GM11168 (cell line): ENCODE results near the gene MED27.

Source experiments
- in situ Hi-C: fragments of 300-500 bp; cut with MboI; formaldehyde crosslinking; loops from one replicate; pipeline ENCODE4 v1.12.0; 2022; ENCODE audit warnings: low sequenced_read_pairs; ENCODE audit not compliant: unreplicated experiment

The MED27 gene

GRCh38 chr9:131826966-131827525, 252.6 kb downstream of the MED27 start:
- in situ Hi-C loops, result no loop called here

GRCh38 chr9:131826053-131826452, 253.6 kb downstream of the MED27 start:
- in situ Hi-C loops, result no loop called here

DNA sequence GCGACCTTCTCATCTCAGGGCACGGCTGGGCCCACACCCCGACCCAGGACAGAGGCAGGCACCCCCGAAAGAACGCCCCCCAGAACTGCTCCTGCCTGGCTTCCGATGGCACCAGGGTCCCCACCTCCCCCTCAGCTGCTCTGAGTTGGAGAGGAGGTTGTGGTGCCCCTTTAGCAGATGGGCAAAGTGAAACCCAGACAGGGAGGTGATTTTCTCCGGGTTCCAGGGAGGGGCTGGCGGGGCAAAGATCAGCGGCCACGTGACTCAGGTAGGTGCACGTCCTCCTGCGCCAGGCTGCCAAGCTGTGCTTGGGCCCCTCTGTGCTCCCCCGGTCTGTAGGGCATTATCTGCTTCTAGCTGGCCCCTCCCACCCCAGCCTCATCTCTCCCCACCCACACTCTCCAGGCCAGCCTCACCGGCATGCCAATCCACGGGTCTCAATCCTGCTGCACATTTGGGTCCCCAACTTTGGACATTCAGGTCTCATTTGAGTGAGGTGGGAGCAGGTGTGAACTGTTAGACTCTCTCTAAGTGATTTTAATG, 254.6 kb downstream of the MED27 start:
- in situ Hi-C loops, result no loop called here

DNA sequence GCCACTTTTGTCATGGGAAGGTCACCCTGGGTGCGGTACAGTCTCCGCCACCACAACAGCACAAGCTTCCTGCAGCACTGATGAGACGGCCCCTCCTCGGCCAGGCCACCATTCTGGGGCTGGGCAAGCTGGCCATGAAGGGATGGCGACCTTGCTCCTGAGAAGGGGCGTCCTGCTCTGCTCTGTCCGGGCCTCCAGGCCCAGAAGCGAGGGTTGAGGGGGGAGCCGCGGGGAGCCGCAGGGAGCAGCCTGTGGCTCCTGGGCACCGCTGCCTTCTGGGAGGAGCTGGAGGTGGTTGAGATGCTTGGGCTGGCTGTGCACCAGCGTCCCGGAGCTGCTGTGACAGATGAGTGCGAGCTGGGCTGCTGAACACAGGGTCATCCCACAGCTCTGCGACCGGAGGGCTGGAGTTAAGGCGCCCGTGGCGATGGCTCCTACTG, 255.5 kb downstream of the MED27 start:
- in situ Hi-C loops, result no loop called here

- in situ Hi-C loops, result no loop called here
Observed at GRCh38 chr9:131823701-131824146, 255.9 kb downstream of the MED27 start.

- in situ Hi-C loops, result no loop called here
Observed at GRCh38 chr9:131818089-131818488, 261.6 kb downstream of the MED27 start.

DNA sequence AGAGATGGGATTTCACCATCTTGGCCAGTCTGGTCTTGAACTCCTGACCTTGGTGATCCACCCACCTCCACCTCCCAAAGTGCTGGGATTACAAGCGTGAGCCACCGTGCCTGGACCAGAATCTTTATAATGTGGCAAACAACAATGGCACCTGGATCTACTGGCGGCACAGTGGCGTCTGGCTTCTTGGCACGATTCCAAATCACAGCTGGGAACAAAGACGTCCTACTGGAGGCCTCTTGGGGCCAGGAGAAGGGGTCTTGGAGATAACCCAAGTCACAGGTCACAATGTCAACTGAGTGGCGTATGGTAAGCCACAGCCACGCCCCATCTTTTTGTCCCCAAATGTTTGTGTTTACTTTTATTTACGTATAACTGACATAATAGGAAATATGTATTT, 262.0 kb downstream of the MED27 start:
- in situ Hi-C loops, result no loop called here

DNA sequence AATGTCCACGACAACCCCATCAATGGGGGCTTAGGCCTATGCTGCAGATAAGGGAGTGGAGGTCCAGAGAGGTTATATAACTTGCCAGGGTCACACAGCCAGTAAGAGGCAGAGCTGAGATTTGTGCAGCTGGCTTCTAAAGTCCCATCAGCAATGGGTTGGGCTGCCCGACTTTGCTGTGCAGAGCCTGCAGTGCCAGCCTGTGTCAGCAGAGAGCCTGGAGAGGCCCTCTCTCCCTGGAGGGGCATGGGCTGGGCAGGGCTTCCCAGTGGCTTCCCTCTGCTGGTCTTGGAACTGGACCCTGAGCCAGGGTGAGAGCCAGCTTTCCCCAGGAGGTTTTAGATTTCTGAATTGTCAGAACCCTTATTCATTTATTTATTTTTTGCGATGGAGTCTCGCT, 262.6 kb downstream of the MED27 start:
- in situ Hi-C loops, result no loop called here

DNA sequence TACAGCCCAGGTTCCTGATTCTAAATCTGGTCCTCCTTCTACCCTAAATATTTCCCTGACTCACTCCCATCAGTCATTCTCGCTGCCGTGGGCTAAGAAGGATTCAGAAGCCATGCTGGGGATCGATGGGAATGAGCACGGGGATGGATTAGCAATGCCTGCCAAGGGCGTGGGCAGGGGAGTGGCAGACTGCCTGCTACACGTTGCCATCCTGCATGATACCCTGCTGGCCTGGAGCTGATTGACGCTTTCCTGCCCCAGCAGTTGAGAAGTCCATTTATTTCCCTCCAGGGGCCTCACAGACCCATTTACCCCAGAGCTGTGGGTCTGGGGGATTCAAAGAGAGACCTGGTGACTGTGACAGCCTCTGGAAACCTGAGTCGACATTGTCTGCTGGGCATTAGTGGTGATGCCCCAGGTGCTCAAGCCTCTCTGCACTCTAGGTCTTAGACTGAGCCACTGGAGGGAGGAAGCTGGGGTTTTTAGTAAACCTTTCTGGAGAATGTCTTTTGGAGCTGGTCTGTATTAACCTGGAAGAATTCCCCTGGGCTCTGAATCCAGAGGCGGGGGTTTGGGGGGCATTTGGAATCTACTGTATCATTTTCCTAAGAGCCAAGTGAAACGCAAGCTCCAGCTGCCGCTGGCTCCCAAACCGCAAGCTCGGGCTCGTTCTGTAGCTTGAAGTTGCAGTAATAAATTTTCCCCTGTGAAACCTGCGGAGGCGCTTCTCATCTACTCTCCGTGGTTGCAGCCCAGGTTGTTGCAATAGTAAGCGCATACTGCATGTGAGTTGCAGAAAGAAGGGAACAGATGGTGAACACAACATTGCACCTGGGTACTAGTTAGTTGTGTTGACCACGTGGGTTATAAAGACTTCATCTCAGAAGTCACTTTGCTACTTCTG, 263.4 kb downstream of the MED27 start:
- in situ Hi-C loops, result no loop called here

GRCh38 chr9:131814707-131815106, 265.0 kb downstream of the MED27 start:
- in situ Hi-C loops, result no loop called here

- in situ Hi-C loops, result no loop called here
Observed at GRCh38 chr9:131813116-131813515, 266.6 kb downstream of the MED27 start.

- in situ Hi-C loops, result no loop called here
Observed at GRCh38 chr9:131812116-131812790, 267.4 kb downstream of the MED27 start.

DNA sequence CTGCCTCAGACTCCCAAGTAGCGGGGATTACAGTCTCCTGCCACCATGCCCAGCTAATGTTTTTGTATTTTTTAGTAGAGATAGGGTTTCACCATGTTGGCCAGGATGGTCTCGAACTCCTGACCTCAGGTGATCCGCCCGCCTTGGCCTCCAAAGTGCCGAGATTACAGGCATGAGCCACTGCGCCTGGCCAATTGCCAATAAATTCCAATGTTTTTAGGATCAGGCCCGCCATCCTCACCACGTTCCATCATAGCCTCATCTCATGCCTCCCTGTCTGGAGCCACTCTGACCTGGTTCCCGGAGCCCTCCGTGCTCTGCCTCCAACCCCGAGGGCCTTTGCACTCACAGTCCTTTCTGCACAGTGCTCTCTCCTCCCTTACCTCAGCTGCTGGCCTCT, 268.3 kb downstream of the MED27 start:
- in situ Hi-C loops, result no loop called here

DNA sequence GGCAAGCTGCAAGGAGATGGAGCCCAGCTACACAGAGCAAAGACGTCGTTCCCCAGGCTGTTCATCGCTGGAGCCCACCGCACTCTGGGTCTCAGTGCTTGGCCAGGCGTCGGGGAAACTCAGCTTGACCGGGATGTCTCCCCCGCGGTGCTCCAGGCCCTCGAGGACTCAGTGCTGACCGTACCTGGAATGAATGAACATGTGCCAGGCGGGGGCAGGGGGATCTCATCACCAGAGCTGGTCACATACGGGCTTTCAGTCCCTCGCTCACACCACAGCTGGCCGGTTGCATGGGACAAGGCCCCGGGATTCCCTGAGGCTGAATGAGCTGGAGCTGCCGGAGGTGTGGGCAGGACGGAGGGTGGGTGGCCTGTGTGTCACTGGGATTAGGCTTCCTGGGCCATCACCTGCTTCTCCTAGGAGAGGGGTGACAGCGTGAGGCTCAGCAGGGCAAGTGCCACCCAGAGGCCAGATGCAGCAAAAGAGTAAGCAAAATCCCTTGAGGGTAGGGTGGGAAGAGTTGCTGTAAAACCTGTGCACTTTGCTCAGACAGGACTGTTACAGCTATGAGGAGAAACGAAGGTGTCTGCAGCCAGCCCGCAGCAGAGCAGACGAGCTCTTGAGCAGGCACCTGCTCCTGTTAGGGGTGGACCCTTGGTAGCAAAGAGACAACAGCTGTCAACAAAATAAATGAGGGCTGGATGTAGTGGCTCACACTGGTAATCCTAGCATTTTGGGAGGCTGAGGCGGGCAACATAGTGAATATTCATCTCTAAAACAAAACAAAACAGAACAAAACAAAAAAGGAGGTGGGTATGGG, 269.1 kb downstream of the MED27 start:
- in situ Hi-C loops, result no loop called here
